ENCODE data around the gene RBM43. TPM values are rescaled to one million over a fixed set of nuclear protein-coding genes. Genes with fewer than 3 reads are reported as not detected.

The RBM43 gene
- total RNA-seq, 2 experiments from 2014 or later: 15.0 to 16.0 TPM

DNA sequence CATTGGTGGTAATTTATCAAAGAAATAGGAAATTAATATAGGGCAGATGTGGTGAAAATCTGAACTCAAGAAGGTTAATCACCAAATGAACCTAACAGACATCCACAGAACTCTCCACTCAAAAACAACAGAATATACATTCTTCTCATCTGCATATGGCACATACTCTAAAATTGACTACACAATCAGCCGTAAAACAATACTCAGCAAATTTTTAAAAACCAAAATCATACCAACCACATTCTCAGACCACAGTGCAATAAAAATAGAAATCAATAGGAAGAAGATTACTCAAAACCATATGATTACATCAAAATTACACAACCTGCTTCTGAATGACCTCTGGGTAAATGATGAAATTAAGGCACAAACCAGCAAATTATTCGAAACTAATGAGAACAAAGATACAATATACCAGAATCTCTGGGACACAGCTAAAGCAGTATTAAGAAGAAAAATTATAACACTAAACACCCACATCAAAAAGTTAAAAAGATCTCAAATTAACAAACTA lies 31.0 kb downstream of the RBM43 start:
- ChIA-PET CTCF (no interaction called here), POLR2A (no interaction called here)
- Histone ChIP-seq H3K27me3 (ENCODE audit: control insufficient read depth in 1 of 2, insufficient read depth in 2 of 2, low read length in 2 of 2) (no peaks in the 10 kb centered on the region), H3K27ac (ENCODE audit: low read depth in 1 of 2, low read length in 2 of 2) (no peak overlapping the region), H3K4me1 (ENCODE audit: insufficient read depth, low read length) (no peaks in the 10 kb centered on the region), H3K9me3 (ENCODE audit: control insufficient read depth in 1 of 2, insufficient read depth in 1 of 2, low read length in 2 of 2) (no peaks in the 10 kb centered on the region), H3K4me3 (ENCODE audit: low read length) (no peak overlapping the region), H3K36me3 (ENCODE audit: insufficient read depth, low read length) (no peaks in the 10 kb centered on the region)
- no peak overlapping the region for H3K27ac Mint-ChIP-seq
- ATAC-seq (ENCODE audit: poor library complexity) (no peak), DNase-seq (no peak)
- H3K27me3 Mint-ChIP-seq: no peaks in the 10 kb centered on the region
- TF ChIP-seq, protein P1, sequence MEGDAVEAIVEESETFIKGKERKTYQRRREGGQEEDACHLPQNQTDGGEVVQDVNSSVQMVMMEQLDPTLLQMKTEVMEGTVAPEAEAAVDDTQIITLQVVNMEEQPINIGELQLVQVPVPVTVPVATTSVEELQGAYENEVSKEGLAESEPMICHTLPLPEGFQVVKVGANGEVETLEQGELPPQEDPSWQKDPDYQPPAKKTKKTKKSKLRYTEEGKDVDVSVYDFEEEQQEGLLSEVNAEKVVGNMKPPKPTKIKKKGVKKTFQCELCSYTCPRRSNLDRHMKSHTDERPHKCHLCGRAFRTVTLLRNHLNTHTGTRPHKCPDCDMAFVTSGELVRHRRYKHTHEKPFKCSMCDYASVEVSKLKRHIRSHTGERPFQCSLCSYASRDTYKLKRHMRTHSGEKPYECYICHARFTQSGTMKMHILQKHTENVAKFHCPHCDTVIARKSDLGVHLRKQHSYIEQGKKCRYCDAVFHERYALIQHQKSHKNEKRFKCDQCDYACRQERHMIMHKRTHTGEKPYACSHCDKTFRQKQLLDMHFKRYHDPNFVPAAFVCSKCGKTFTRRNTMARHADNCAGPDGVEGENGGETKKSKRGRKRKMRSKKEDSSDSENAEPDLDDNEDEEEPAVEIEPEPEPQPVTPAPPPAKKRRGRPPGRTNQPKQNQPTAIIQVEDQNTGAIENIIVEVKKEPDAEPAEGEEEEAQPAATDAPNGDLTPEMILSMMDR (IDR thresholded peaks at IDR 0.05): no peak
- intact Hi-C loops (cut with DNase I, micrococcal nuclease): loop anchor here in 1 of 2 experiments (10.0 kb wide), 1 partner anchor 176 kb away; no protein-coding TSS in a partner anchor
- H3K4me1 Mint-ChIP-seq (ENCODE audit: low read depth): no peaks in the 10 kb centered on the region
- no peak overlapping the region for H3K4me3 Mint-ChIP-seq
- no peaks in the 10 kb centered on the region for H3K36me3 Mint-ChIP-seq (ENCODE audit: low read depth)
- H3K9me3 Mint-ChIP-seq: no peaks in the 10 kb centered on the region

DNA sequence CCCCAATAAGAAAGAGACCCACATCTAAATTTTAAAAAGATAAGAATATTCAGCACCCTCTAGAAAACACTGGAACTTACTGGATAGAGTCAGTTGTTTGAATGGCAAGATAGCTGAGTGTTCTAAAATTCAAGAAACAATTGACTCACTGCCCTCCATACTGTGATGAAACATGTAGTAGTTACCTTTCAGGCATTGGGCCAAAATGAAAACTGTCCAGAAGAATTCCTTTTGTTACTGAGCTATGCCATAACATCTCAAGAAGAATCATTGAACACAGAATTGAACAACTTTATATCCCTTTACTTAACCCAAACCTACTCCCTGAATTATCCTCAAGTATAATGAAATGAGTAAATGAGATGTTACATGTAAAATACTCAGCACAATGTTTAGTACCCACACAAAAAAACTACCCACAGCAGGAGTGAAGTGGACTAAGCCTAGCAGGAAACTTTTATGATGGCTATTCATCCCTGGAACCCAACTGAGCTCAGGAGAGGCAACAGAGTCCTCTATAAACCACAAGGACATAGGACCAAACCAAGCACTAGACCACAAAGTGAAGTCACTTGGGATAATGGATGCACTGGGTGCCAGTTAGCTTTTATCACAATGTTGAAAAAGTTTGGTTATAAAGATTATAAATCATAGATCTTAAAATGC lies 32.7 kb downstream of the RBM43 start:
- H3K36me3 ChIP-seq (ENCODE audit: insufficient read depth, low read length): no peaks in the 10 kb centered on the region
- DNase-seq (no peak), ATAC-seq (ENCODE audit: poor library complexity) (no peak)
- no peak overlapping the region for H3K27ac ChIP-seq (ENCODE audit: low read depth in 1 of 2, low read length in 2 of 2)
- H3K4me1 Mint-ChIP-seq (ENCODE audit: low read depth): no peaks in the 10 kb centered on the region
- H3K27me3 Mint-ChIP-seq: no peaks in the 10 kb centered on the region
- ChIA-PET CTCF (interaction anchor here (1.6 kb wide), 1 partner anchor 9 kb away, joined by 7 read pairs; no protein-coding TSS in a partner anchor), POLR2A (no interaction called here)
- no peak overlapping the region for H3K27ac Mint-ChIP-seq
- H3K4me1 ChIP-seq (ENCODE audit: insufficient read depth, low read length): no peaks in the 10 kb centered on the region
- H3K27me3 ChIP-seq (ENCODE audit: control insufficient read depth in 1 of 2, insufficient read depth in 2 of 2, low read length in 2 of 2): peaks cover 0 to 7% of the 10 kb centered on the region in 2 experiments
- H3K9me3 Mint-ChIP-seq: no peaks in the 10 kb centered on the region
- H3K36me3 Mint-ChIP-seq (ENCODE audit: low read depth): no peaks in the 10 kb centered on the region
- TF ChIP-seq, protein P1 (IDR thresholded peaks at IDR 0.05): no peak
- no peak overlapping the region for H3K4me3 ChIP-seq (ENCODE audit: low read length)
- intact Hi-C loops (cut with DNase I, micrococcal nuclease): no loop called here
- H3K4me3 Mint-ChIP-seq: no peak overlapping the region
- no peaks in the 10 kb centered on the region for H3K9me3 ChIP-seq (ENCODE audit: control insufficient read depth in 1 of 2, insufficient read depth in 1 of 2, low read length in 2 of 2)

DNA sequence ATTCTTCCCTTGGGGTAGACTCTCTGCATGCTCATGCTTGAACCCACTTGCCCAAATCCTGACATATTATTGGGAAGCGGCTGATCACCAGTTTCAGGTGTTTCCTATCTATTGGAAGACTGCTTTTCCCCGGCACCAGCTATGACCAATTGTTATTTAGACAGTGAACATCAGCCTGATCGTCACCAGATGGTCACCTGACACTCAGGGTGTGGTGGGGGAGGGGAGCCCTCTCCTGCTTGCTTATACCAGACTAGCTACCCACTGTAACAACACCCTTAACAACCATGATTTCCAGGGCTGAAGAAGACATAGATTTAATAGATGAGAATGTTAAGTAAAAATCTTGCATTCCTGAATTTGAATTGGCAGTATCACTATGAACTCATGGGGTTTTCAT lies 44.3 kb downstream of the RBM43 start:
- intact Hi-C loops (cut with DNase I, micrococcal nuclease): no loop called here
- CTCF ChIA-PET: interaction anchor here (1.4 kb wide), 1 partner anchor 22 kb away, joined by 3 read pairs; no protein-coding TSS in a partner anchor
- H3K9me3 Mint-ChIP-seq: no peaks in the 10 kb centered on the region

More for the DNA sequence above, 44.3 kb downstream of the RBM43 start:
- DNase-seq: no peak
- no peak overlapping the region for H3K27ac Mint-ChIP-seq
- no peaks in the 10 kb centered on the region for H3K27me3 Mint-ChIP-seq
- POLR2A ChIA-PET: no interaction called here
- Histone ChIP-seq H3K4me3 (ENCODE audit: low read length) (no peak overlapping the region), H3K36me3 (ENCODE audit: insufficient read depth, low read length) (no peaks in the 10 kb centered on the region), H3K27me3 (ENCODE audit: control insufficient read depth in 1 of 2, insufficient read depth in 2 of 2, low read length in 2 of 2) (no peaks in the 10 kb centered on the region), H3K4me1 (ENCODE audit: insufficient read depth, low read length) (no peaks in the 10 kb centered on the region), H3K27ac (ENCODE audit: low read depth in 1 of 2, low read length in 2 of 2) (no peak overlapping the region), H3K9me3 (ENCODE audit: control insufficient read depth in 1 of 2, insufficient read depth in 1 of 2, low read length in 2 of 2) (no peaks in the 10 kb centered on the region)
- TF ChIP-seq, protein P1 (IDR thresholded peaks at IDR 0.05): no peak
- no peak overlapping the region for H3K4me3 Mint-ChIP-seq
- H3K4me1 Mint-ChIP-seq (ENCODE audit: low read depth): no peaks in the 10 kb centered on the region
- no peaks in the 10 kb centered on the region for H3K36me3 Mint-ChIP-seq (ENCODE audit: low read depth)
- no peak for ATAC-seq (ENCODE audit: poor library complexity)

Data from CD4-positive, alpha-beta T cell (primary cell).